Adrenal gland (tissue), 5 donors: ENCODE data around the gene IFI35.

Experiments used
- POLR2A ChIP-seq, 2 donors: fragments of 450-650 bp; IDR thresholded peaks; one replicate each; pipeline ENCODE4 v1.6.1; 2017; ENCODE audit warnings: antibody characterized with exemption in 2 of 2, mild to moderate bottlenecking in 2 of 2, moderate library complexity in 1 of 2
- TF ChIP-seq, protein P1 (sequence below), 6 experiments: fragments of 450-650 bp in 4 of 6; fragments of 200-600 bp in 2 of 6; sonication (generic) in 1 of 6; IDR thresholded peaks; 1 replicate in 5 of 6; 2 replicates in 1 of 6; pipeline versions ENCODE4 v1.5.1 to v1.8.0; 2016 to 2021; ENCODE audit warnings: antibody characterized with exemption in 6 of 6, mild to moderate bottlenecking in 2 of 6, moderate library complexity in 1 of 6
- donor health status: DM: no; HTN: no; CAD: no.

DNA sequence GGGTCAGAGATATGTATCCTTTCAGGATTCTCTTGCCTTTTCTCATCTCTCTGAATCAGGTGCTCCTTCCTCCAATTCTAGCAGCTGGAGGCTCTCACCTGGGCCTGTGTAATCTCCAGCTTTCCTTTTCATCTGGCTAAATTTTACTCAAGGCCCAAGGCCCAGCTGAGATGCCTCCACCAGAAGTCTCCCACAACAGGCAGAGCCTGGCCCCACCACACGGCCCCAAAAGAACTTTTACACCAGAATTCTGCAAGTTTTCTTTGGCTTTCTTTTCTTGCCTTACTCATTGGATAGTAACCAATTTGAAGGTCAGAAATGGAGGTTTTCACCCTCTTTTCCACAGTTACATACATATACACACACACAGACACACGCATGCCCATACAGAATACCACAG, 33.1 kb downstream of the IFI35 start:
- TF ChIP-seq, protein P1, sequence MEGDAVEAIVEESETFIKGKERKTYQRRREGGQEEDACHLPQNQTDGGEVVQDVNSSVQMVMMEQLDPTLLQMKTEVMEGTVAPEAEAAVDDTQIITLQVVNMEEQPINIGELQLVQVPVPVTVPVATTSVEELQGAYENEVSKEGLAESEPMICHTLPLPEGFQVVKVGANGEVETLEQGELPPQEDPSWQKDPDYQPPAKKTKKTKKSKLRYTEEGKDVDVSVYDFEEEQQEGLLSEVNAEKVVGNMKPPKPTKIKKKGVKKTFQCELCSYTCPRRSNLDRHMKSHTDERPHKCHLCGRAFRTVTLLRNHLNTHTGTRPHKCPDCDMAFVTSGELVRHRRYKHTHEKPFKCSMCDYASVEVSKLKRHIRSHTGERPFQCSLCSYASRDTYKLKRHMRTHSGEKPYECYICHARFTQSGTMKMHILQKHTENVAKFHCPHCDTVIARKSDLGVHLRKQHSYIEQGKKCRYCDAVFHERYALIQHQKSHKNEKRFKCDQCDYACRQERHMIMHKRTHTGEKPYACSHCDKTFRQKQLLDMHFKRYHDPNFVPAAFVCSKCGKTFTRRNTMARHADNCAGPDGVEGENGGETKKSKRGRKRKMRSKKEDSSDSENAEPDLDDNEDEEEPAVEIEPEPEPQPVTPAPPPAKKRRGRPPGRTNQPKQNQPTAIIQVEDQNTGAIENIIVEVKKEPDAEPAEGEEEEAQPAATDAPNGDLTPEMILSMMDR (IDR thresholded peaks at IDR 0.05), result no peak
- no peak for TF ChIP-seq POLR2A (IDR thresholded peaks at IDR 0.05)
